Body of pancreas (tissue), 4 donors: ENCODE measurements around the gene SGO2. TPM values are rescaled to one million over a fixed set of nuclear protein-coding genes. Genes with fewer than 3 reads are reported as not detected.

Source experiments
- ATAC-seq: fragments of 150-250 bp; one replicate; pipeline ENCODE4 v1.9.1; 2016
- DNase-seq, 4 donors: peaks; one replicate each; pipeline ENCODE4 v3.0.0-alpha.2; 2019
- H3K27ac ChIP-seq, 4 donors: fragments of 200-600 bp; sonication (generic); 1 replicate in 3 of 4; 2 replicates in 1 of 4; pipeline versions ENCODE4 v1.5.1 to v1.6.1; 2016 to 2019; ENCODE audit warnings: mild to moderate bottlenecking in 1 of 4, mixed read lengths in 1 of 4, moderate library complexity in 1 of 4
- H3K27me3 ChIP-seq, 2 donors: fragments of 200-600 bp; sonication (generic); one replicate each; pipeline ENCODE4 v1.6.0; 2016; ENCODE audit warnings: mild to moderate bottlenecking in 1 of 2
- H3K36me3 ChIP-seq, 2 donors: fragments of 200-600 bp; sonication (generic); replicated peaks in 1 of 2; 2 replicates each; pipeline ENCODE4 v1.5.1; 2016; ENCODE audit warnings: low read depth in 2 of 2; ENCODE audit not compliant: insufficient read depth in 1 of 2
- H3K4me1 ChIP-seq: fragments of 200-600 bp; sonication (generic); one replicate; pipeline ENCODE4 v1.6.0; 2016
- H3K4me3 ChIP-seq, 2 donors: fragments of 200-600 bp; sonication (generic); 1 replicate in 1 of 2; 2 replicates in 1 of 2; pipeline ENCODE4 v1.5.1; 2016 to 2019
- H3K9me3 ChIP-seq, 3 donors: fragments of 200-600 bp; sonication (generic); 1 replicate in 2 of 3; 2 replicates in 1 of 3; pipeline ENCODE4 v1.5.1; 2016
- CTCF ChIP-seq, 7 experiments: fragments of 450-650 bp in 4 of 7; fragments of 200-600 bp in 3 of 7; sonication (generic) in 3 of 7; IDR thresholded peaks; one replicate each; pipeline ENCODE4 v1.5.1; 2016 to 2019; ENCODE audit warnings: antibody characterized with exemption in 7 of 7
- POLR2A ChIP-seq, 3 donors: fragments of 450-650 bp; IDR thresholded peaks; one replicate each; pipeline ENCODE4 v1.6.1; 2016; ENCODE audit warnings: antibody characterized with exemption in 3 of 3, mild to moderate bottlenecking in 2 of 3
- WGBS, 2 donors: methylation state at CpG; one replicate each; pipeline ENCODE4 v1.1.5; 2017; 5-methylcytosine and 5-hydroxymethylcytosine counted together
- intact Hi-C: fragments of 100-400 bp; cut with DNase I; formaldehyde crosslinking; loops from one replicate; pipeline ENCODE4 v1.15.1; 2023
- total RNA-seq, 2 donors: library from RNA; depleted of rRNA; stranded (reverse); fragments of >200 nt; gene quantifications; one replicate each; pipeline ENCODE4 v1.1.0, GENCODE V29; 2016

SGO2 gene
- total RNA-seq, 2 donors from 2014 or later: 1.6 to 2.3 TPM

- 84 to 87% methylated on average over 1 of the region's 1 CpG for WGBS, 2 donors
Observed at GRCh38 chr2:200631287-200631686, 105.3 kb downstream of the SGO2 start.

More at GRCh38 chr2:200631287-200631686, 105.3 kb downstream of the SGO2 start:
- Histone ChIP-seq H3K4me3 (no peak overlapping the region), H3K27ac (no peak overlapping the region), H3K9me3 (no peaks in the 10 kb centered on the region), H3K27me3 (no peaks in the 10 kb centered on the region), H3K4me1 (no peaks in the 10 kb centered on the region), H3K36me3 (peaks cover 7 to 16% of the 10 kb centered on the region in 2 donors)
- DNase-seq (no peak), ATAC-seq (no peak)
- intact Hi-C loops: no loop called here
- no peak for TF ChIP-seq CTCF (IDR thresholded peaks at IDR 0.05)
- no peak for TF ChIP-seq POLR2A (IDR thresholded peaks at IDR 0.05)

Other genes starting within 250 kb of the SGO2 start
- gene SPATS2L, start 219.5 kb upstream of the SGO2 start, total RNA-seq: 10 to 100 TPM; 39.2 to 49.8 TPM
- 10 to 100 TPM; 10.5 to 42.3 TPM for gene KCTD18, start 16.1 kb upstream of the SGO2 start, total RNA-seq
- gene AOX1, start 59.8 kb downstream of the SGO2 start, total RNA-seq: 10 to 100 TPM; 60.0 to 75.0 TPM